ENCODE results near the gene MYCBP. TPM values are rescaled to one million over a fixed set of nuclear protein-coding genes. Genes with fewer than 3 reads are reported as not detected.
"Not testable (repeated sequence)": the region's sequence is repeated elsewhere in the genome, so short reads cannot be mapped to it uniquely, and the experiment has no call there.

MYCBP gene, protein sequence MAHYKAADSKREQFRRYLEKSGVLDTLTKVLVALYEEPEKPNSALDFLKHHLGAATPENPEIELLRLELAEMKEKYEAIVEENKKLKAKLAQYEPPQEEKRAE
- 10 to 100 TPM; 31.6 to 34.2 (median 31.6) TPM for polyA plus RNA-seq (ENCODE audit: insufficient read length in 3 of 3)

DNA sequence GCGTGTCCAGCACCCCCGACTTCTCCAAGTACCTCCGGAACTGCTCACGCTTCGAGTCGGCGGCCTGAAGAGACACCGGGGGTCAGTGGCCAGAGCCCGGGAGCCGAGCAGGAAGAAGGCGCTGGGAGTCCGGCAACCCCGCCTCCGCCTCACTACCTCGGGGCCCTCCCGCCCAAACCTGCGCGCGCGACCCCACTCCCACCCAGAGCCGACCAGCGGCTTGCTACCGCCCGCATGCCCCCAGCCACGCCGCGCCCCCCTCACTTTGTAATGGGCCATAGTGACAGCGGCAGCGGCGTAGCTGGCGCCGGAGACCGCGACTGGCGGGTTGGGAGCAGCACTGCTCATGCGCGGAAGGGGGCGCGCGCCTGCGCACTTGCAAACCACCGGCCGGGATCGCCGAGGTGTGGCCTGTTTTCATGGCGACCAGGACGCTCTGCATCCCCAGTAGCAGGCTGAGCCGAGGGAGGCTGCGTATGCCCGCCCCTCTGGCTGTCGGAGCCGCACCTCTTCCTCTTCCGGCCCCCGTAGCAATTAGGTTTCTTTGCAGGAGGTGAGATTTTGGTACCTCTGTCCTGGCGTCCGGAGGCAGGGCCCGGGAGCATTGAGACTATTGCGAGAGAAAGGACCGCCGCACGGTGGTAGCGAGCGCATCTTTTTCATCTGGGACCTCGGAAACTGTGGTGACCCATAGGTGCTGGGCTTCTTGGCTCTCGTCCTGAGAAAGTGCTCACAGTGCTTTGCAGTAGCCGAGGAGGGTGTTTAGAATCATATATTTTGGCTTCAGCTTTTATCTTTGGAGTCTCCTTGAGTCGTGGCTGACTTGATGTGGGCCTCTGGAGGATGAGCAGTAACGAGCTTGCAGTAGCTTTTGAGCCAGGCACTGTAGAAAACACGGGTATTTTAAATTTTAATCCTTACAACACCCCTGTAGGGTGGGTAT lies at the start of gene MYCBP:
TSS of gene MYCBP (minus strand) at position 322 of the 943 bp plus-strand sequence. CDS start at position 279, 43 bp downstream.
- DNase-seq (ENCODE audit: low read depth in 3 of 3, low spot score in 2 of 3): peak; percentile 88 to 92 (median 88)

DNA sequence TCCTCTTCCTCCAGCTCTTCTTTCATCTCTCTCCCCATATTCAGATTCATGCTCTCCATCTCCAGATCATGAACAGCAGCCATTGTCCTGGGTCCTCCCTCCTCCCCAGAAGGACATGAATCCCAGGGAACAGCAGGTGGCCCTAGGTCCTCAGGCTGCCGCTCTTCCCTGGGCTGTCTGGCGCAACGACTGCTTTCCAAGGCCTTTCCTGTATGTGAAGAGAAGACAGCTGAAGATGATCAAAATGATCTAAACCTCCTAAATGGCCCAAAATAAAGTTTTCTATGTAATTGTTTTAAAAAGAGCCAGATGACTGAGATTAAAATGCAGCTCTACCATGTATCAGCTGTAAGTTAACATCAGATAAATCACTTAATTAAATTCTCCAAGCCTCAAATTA lies 46.0 kb upstream of the MYCBP start:
- peak in 1 of 3 donors; percentile 21 for DNase-seq (ENCODE audit: low read depth in 3 of 3, low spot score in 2 of 3)

DNA sequence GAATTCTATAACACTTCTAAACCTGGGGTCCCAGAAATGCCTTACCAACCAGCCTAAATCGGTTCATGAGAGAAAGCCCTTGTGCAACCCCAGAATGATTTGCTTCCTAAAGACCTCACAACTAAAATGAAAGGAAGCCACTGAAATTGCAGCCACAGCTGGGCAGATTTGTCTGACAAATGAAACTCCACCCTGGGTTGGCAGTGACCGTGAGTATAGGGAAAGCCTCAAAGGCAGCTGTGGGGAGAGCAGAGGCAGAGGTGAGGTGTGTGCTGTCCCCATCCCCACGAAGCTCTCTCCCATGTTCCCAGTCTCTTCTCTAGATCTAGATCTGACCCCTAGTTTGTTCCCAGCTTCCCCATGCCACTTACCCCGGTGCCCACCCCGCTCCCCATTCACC lies 45.4 kb upstream of the MYCBP start:
- DNase-seq (ENCODE audit: low read depth in 3 of 3, low spot score in 2 of 3): no peak

DNA sequence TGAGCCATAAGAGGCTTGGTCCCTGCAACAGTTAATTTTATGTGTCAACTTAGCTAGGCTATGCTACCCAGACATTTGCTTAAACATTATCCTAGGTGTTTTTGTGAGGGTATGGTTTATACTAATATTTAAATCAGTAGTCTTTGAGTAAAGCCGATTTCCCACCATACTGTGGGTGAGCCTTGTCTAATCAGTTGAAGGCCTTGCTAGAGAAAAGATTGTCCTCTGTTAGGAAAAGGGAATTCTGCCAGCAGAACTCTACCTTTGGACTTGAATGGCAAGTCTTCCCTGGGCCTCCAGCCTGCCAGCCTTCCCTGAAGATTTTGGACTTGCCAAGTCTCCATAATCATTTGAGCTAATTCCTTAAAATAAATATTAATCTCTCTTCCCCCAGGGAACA lies 44.6 kb upstream of the MYCBP start:
- no peak for DNase-seq (ENCODE audit: low read depth in 3 of 3, low spot score in 2 of 3)

DNA sequence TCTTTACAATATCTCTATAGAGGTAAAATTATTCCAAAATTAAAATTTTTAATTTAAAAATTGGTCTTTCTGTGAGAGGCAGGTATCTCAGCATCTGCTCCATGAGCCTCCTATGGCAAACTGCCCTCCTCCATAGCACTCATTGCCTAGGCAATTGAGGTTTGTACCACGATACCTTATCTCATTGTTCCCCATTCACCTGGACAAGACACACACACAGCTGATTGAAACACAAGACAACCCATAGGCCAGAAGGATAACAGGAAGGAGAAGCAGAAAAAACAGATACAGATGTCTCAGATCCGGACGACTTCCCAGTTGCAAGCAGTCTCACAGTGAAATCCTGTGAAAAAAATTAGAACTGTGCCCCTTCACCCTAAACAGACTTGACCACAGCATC lies 44.2 kb upstream of the MYCBP start:
- no peak for DNase-seq (ENCODE audit: low read depth in 3 of 3, low spot score in 2 of 3)

DNA sequence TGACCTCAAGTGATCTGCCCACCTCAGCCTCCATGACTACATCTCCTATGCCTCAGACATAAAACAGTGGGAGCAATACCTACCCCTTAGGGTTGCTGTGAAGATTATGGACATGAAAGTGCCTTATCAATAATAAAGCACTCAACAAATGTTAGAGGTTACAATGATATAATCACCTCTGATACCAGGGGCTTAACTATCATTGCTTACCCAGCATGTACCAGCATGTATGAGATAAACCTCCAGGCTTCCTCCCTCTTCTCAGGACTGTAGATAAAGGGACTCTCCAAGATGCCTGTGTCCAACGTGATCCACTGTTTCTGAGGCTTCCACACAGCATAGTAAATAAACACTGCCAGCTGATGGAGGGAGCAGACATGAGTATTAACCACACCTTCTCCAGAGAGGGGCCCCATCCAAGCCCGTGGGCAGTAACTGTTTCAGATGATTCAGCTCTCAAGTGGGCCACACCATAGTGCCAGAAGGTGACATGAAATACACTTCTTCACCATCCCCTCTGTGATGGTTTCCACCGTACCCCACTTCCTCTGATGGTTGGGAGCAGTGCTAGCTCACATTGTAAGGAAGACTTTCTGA lies 42.3 kb upstream of the MYCBP start:
- DNase-seq (ENCODE audit: low read depth in 3 of 3, low spot score in 2 of 3): no peak

DNA sequence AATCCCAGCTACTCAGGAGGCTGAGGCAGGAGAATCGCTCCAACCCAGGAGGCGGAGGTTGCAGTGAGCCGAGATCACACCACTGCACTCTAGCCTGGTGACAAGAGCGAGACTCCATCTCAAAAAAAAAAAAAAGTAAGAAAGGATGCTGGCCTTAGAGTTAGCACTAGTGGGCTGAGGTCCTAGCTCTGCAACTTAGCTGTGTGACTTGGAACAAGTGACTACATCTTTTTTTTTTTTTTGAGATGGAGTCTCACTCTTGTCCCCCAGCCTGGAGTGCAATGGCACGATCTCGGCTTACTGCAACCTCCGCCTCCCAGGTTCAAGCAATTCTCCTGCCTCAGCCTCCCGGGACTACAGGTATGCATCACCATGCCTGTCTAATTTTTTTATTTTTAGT lies 41.8 kb upstream of the MYCBP start:
- DNase-seq (ENCODE audit: low read depth in 3 of 3, low spot score in 2 of 3): not testable (repeated sequence)

DNA sequence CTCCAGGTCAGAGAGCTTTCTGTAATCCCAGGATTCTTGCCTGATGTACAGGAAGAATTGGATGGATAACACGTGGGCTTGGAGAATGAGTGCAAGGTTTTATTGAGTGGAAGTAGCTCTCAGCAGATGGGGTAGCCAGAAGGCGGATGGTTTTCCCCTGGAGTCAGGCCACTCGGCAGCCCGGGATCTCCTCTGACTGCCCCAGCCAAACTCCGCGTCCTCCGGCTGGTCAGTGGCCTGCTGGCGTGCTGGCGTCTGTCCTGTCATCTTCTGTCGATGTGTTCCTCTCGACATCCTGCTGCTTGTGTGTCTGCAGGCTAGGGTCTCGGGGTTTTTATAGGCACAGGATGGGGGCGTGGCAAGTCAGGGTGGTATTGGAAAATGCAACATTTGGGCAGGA lies 35.7 kb upstream of the MYCBP start:
- no peak for DNase-seq (ENCODE audit: low read depth in 3 of 3, low spot score in 2 of 3)

DNA sequence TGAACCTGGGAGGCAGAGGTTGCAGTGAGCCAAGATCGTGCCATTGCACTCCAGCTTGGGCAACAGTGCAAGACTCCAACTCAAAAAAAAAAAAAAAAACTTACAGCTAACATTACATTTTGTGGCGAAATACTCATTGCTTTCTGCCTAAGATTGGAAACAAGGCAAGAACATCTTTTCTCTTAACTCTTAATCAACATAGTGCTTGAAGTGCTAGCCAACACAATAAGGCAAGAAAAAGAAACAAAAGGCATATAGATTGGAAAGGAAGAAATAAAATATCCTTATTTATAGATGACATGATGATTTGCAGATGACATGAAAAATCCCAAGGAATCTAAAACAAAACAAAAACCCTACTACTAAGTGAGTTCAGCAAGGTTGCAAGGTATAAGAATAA lies 32.8 kb upstream of the MYCBP start:
- no peak for DNase-seq (ENCODE audit: low read depth in 3 of 3, low spot score in 2 of 3)

DNA sequence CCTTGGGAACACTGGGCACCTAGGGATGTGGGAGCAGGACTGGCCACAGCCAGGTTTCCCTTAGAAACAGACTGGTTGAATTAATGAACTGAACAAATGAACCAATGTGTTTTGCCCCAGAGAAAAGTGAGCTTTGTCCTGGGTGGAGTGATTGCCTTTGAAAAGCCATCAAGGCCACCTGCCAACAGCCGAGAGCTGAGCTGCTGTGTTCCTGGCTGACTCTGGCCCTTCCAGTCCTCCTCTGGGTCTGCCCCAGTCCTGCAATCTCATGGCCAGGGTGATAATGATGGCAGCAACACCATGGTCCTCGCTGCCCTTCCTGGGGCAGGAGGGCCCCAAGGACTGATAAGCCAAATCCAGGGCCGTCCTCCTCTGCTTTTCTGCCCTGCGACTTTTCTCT lies 26.4 kb upstream of the MYCBP start:
- no peak for DNase-seq (ENCODE audit: low read depth in 3 of 3, low spot score in 2 of 3)

DNA sequence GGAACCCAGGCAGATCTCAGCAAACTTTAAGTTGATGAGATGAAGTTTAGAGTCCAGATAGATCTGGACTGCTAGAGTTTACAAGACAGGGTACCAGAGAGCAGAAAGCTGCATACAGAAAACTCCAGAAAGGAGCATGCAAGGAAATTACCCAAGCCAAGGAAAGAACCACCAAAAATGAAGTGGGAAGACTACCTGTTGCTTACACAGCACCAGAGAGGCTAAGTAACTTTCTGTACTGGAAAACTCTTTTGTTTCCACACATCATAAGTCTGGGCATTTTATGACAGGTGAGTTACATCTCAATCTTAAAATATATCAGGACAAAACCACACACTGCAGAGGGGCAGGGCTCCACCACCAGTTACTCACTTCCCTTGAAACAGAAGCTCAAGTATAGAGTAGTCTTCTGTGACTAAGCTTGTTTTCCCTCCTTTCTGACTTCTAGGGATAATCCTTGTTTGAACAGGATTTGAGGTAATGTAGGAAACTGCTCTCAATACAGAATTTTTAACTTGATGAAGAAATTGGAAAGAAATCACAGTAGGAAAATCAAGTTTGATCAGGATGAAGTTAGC lies 25.6 kb upstream of the MYCBP start:
- DNase-seq (ENCODE audit: low read depth in 3 of 3, low spot score in 2 of 3): no peak

DNA sequence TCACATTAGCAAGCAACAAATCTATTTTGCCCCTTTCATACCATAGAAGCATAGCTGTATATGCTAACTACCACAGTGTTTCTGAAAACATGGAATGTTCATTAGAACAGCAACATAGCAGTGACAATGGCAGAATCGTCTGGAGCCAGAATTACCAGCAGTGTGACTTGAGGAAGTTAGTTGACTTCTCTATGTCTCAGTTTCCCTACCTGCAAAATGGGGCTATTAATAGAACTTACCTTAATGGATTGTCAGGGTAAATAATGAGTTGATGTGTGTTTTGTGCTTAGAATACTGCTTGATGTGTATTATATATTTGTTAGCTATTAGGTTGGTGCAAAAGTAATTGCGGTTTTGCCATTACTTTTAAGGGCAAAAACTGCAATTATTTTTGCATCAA lies 23.0 kb upstream of the MYCBP start:
- no peak for DNase-seq (ENCODE audit: low read depth in 3 of 3, low spot score in 2 of 3)

DNA sequence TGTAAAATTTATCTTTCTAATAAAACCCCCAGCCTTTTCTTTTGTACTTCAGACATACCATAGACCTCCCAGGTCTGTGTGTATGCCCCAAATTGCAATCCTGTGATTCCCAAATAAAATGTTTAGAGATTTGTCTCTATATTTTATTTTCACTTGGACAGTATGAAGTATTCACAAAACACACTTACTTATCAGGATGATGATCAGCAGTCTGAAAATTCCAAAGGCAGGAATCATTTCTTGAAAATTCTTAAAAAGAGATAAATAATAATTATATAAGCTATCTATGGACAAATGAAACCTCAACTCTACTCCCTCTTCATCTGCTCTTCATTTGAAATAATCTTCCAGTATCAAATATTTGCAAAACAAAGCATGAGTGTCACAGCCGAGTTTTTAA lies 19.8 kb upstream of the MYCBP start:
- no peak for DNase-seq (ENCODE audit: low read depth in 3 of 3, low spot score in 2 of 3)

DNA sequence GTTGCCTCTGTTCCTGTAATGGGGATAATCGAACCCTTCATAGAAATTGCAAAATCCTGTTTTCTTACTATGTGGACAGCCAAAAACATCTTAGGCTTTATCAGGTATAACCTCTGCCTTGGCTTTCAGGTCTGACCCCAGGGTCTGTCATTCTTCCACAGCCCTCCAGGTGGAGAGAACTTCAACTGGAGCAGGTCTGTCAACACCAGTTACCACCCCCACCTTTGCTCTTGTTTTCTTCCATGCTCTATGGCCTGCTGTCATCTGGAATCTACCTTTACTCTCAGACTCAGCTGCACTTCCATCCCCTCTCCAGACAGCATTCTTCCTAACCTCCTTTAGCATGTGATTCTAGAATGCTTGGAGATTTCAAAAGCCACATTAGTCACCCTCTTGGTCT lies 18.6 kb upstream of the MYCBP start:
- DNase-seq (ENCODE audit: low read depth in 3 of 3, low spot score in 2 of 3): no peak

DNA sequence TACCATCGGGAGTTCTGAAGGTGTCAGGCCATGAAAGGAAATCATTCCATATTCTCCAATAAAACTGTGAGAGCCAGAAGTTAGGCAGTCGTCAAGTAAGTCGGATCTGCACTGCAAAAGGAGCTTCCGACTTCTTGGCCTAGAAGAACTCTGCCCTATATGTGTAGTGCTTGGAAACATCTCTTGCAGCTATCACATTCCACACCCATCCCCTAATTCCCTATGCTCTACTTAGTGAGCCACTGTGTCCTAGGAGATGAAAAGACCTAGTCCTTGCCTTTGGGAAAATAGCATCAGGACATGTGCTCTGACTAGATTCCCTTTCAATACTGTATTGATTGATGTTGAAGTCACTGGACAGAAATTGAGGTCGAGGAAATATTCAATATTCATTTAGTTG lies 16.4 kb upstream of the MYCBP start:
- DNase-seq (ENCODE audit: low read depth in 3 of 3, low spot score in 2 of 3): no peak

DNA sequence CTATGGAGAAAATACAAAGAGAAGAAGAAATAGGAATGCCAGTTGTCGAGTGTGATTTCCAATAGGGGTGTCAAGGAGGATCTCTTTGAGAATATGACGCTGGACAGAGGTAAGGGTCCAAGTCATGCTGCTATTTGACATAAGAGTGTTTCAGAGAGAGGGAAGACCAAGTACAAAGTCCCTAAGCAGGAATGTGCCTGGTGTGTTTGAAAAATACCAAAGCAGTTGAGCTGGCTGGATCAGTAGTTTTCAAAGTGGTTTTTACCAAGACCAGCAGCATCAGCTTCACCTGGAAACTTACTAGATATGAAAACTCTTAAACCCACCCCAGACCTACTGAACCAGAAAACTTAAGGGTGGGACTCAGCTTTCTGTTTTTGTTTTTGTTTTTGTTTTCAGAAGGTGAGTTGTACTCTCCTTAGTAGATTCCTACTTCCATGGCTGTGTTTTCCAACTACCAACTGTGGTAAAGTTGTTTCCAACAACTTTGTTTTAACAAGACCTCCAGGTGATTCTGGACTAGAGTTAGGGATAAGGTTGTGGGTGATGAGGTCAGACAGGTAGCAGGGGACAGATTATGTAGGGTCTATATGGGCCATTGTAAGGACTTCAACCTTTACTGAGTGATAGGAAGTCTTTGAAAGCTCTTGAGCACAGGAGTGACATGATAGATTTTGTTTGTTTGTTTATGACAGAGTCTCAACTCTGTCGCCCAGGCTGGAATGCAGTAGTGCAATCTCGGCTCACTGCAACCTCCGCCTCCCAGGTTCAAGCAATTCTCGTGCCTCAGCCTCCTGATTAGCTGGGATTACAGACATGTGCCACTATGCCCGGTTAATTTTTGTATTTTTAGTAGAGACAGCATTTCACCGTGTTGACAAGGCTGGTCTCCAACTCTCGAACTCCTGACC lies 15.5 kb upstream of the MYCBP start:
- no peak for DNase-seq (ENCODE audit: low read depth in 3 of 3, low spot score in 2 of 3)

DNA sequence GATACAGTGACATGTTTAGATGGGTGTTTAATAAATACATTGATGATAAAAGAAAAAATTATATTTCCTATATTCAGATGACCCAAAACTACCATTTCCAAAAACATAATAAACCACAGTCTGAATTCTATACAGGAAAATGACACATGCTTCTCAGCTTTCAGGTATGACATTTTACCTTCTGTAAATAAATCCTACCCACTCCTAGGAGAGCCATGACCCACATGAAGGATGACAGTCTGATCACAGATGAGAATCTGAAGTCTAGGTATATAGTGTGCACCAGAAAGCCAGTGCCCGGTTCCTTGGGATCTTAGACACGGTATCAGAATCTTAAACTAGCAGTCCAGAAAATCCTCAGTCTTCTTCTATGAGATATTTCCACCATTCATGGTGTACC lies 11.9 kb upstream of the MYCBP start:
- DNase-seq (ENCODE audit: low read depth in 3 of 3, low spot score in 2 of 3): no peak

DNA sequence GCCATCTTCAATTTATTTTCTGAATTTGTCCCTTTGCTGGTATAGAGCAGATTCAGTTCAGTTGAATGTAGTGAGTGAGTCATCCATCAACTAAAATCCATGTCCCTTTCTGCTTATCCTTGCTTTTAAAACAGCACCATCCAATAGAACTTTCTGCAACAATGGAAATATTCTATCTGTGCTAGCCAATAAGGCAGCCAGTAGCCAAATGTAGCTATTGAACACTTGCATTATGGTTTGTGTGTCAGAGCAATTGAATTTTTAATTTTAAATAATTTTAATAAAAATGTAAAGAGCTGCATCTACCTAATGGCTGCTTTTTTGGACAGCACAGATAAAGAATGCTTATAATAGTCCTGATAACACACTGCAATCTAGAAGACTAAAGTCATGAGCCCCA lies 8.3 kb upstream of the MYCBP start, which contains the start of gene GJA9:
TSS of gene GJA9 (minus strand) at position 101 of the 400 bp plus-strand sequence. CDS start 5,489 bp downstream, outside the sequence.
- DNase-seq (ENCODE audit: low read depth in 3 of 3, low spot score in 2 of 3): no peak

DNA sequence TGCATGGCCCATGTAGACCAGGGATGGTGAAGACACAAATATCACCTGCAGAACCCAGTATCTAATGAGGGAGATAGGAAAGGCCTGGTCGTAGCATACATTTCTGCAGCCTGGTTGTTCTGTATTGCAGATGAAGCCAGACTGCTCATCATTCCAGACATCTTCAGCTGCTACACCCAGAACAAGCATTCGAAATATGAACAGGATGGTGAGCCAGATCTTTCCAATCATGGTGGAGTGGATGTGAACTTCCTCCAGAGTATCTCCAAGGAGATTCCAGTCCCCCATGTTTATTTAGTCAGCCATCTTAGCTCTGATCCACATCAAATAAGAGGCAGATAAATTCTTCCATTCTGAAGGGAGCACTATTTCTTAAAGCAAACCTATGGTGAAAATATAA lies 2.7 kb upstream of the MYCBP start:
- DNase-seq (ENCODE audit: low read depth in 3 of 3, low spot score in 2 of 3): no peak

DNA sequence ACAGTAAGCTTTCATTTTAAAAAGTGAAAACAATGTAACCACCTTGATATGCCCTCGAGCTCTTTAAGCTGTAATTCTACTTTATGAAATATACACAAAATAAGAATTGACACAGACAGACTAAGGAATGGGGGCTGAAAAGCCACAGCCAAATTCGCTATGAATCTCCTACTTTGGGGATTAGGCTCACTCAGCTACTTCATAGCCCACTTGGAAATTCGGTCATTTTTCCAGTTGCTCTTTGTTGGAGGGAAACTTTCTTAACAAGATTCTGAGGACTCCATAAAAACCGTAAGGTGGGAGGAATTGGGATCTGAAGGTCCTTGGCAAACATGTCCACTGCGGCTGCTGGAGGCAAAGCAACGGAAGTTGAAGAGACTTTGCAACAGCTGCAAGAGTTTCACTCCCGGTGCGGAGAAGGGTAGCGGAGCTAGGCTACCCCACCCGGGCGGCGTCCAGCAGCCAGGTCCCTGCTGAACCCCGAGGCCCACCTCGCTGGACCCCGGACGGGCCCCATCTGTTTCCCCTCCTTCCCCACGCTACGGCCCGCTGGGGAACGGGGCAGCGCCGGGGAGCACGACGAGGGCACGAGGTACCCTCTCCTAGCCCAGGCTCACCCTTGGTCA lies 634 bp downstream of the MYCBP start:
- no peak for DNase-seq (ENCODE audit: low read depth in 3 of 3, low spot score in 2 of 3)
